Astrocyte (in vitro differentiated cells and primary cell): ENCODE data around the gene UTP4.
"Not testable (repeated sequence)": the region's sequence is repeated elsewhere in the genome, so short reads cannot be mapped to it uniquely, and the experiment has no call there.

Experiments
- CTCF ChIP-seq: IDR thresholded peaks from 2 replicates; pipeline ENCODE4 v1.5.1; 2011; ENCODE audit warnings: low read depth, mild to moderate bottlenecking, inconsistent platforms, low read length, moderate library complexity; ENCODE audit not compliant: insufficient read depth
- EZH2 ChIP-seq: IDR thresholded peaks from 2 replicates; pipeline ENCODE4 v1.6.1; 2012; ENCODE audit warnings: mild to moderate bottlenecking, low read length, inconsistent platforms; ENCODE audit not compliant: insufficient read depth

- TF ChIP-seq CTCF, EZH2: not testable (repeated sequence)
Observed at GRCh38 chr16:69149621-69150020, 17.2 kb downstream of the UTP4 start.
